ENCODE data around the gene HSD17B4. TPM values are rescaled to one million over a fixed set of nuclear protein-coding genes. Genes with fewer than 3 reads are reported as not detected.

The HSD17B4 gene, protein sequence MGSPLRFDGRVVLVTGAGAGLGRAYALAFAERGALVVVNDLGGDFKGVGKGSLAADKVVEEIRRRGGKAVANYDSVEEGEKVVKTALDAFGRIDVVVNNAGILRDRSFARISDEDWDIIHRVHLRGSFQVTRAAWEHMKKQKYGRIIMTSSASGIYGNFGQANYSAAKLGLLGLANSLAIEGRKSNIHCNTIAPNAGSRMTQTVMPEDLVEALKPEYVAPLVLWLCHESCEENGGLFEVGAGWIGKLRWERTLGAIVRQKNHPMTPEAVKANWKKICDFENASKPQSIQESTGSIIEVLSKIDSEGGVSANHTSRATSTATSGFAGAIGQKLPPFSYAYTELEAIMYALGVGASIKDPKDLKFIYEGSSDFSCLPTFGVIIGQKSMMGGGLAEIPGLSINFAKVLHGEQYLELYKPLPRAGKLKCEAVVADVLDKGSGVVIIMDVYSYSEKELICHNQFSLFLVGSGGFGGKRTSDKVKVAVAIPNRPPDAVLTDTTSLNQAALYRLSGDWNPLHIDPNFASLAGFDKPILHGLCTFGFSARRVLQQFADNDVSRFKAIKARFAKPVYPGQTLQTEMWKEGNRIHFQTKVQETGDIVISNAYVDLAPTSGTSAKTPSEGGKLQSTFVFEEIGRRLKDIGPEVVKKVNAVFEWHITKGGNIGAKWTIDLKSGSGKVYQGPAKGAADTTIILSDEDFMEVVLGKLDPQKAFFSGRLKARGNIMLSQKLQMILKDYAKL
- total RNA-seq, result 100 to 1,000 TPM; 122 to 170 TPM

DNA sequence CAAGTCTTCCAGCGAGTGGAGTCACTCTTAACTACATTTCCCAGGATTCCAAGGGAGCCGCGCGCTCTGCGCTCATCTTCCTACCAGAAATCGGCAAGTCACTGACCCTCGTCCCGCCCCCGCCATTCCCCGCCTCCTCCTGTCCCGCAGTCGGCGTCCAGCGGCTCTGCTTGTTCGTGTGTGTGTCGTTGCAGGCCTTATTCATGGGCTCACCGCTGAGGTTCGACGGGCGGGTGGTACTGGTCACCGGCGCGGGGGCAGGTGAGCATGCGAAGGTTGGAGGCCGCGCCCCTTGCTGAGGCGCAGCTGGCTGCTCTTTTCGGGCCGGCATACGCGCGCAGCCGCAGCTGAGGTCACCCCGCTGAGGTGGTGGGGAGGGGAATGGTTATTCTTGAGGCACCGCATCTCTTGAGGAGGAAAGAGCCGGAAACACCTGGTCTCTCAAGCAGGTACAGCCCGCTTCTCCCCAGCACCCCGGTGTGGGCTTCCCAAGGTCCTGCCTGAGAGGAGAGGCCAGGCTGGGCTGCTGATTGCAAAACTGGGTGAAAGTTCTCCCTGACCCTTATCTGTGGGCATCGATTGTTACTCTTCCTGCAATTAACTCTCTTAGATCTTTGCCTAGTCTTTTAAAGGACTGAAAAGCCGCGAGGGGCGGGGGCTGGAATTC, at the start of gene HSD17B4:
TSS of gene HSD17B4 (plus strand) at position 125 of the 667 bp plus-strand sequence. CDS start at position 204, 79 bp downstream.
- TF ChIP-seq, protein P1, sequence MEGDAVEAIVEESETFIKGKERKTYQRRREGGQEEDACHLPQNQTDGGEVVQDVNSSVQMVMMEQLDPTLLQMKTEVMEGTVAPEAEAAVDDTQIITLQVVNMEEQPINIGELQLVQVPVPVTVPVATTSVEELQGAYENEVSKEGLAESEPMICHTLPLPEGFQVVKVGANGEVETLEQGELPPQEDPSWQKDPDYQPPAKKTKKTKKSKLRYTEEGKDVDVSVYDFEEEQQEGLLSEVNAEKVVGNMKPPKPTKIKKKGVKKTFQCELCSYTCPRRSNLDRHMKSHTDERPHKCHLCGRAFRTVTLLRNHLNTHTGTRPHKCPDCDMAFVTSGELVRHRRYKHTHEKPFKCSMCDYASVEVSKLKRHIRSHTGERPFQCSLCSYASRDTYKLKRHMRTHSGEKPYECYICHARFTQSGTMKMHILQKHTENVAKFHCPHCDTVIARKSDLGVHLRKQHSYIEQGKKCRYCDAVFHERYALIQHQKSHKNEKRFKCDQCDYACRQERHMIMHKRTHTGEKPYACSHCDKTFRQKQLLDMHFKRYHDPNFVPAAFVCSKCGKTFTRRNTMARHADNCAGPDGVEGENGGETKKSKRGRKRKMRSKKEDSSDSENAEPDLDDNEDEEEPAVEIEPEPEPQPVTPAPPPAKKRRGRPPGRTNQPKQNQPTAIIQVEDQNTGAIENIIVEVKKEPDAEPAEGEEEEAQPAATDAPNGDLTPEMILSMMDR (IDR thresholded peaks at IDR 0.05), result no peak

DNA sequence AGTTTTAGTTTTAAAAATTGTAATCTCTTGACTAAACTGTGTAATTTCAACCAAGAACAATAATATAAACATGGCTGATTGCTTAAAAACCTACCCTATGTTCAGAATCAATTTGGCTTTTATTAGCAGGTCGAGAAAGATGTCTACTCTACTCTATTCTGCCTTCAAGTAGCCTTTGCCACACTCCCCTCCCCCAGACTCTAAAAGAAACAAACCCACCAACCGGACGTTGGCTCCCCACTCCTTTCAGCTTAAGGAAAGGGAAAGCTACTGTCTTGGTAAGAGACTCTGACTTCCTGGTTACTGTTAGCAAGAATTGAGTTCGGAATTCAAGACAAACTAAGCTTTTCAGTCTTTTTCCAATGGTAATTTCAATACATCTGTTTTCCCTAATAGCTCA, 49.7 kb upstream of the HSD17B4 start:
- Histone ChIP-seq H3K27me3 (no peaks in the 10 kb centered on the region), H3K4me3 (no peak overlapping the region), H3K4me1 (no peaks in the 10 kb centered on the region), H3K9me3 (no peaks in the 10 kb centered on the region), H3K36me3 (no peaks in the 10 kb centered on the region), H3K27ac (no peak overlapping the region)
- DNase-seq (ENCODE audit: low spot score), result no peak
- TF ChIP-seq, protein P1 (IDR thresholded peaks at IDR 0.05), result no peak

More for the DNA sequence above, at the start of gene HSD17B4:
- Histone ChIP-seq H3K9me3 (peaks cover 0 to 7% of the 10 kb centered on the region in 2 donors), H3K27me3 (no peaks in the 10 kb centered on the region), H3K27ac (peak within 1 kb of the TSS; percentile 92 to 95), H3K36me3 (no peaks in the 10 kb centered on the region), H3K4me1 (peaks cover 0 to 19% of the 10 kb centered on the region in 2 donors), H3K4me3 (peak within 1 kb of the TSS; percentile 82 to 96)
- DNase-seq (ENCODE audit: low spot score), result peak; percentile 95

DNA sequence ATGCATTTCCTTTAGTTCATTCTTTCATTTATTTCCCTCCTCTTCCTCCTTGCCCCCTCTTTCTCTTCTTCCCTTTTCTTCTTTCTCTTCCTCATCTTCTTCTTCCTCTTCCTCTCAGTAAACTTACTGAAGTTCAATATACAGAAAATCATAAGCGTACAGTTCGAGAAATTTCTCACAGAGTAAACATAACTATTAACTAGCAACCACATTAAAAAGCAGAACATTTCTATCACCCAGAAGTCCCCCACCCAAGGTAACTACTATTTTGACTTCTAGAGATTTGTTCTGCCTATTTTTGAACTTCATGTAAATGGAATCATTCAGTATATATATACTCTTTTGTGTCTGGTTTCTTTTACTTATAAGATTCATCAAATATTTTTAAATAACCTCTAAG, 48.3 kb upstream of the HSD17B4 start:
- TF ChIP-seq, protein P1 (IDR thresholded peaks at IDR 0.05), result no peak
- Histone ChIP-seq H3K27ac (no peak overlapping the region), H3K4me3 (no peak overlapping the region)

DNA sequence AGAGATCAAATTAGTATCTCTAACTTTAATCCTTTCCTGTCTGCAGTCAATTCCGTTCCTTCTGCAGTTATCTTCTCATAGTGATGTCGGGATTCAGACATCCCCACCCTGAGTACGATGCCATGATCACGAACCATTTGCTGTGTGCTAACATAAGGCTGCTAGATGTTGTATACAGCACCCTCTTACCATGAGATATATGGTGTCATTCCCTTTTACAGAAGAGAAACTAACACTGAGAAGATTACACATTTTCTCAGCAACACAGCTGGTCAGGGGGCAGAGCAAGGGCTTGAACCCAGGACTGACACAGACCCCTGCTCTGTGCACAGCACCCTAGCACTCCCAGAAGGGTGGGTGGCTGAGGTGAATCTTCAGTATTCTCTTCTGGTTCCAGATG, 46.9 kb upstream of the HSD17B4 start:
- Histone ChIP-seq H3K27ac (no peak overlapping the region), H3K4me1 (no peaks in the 10 kb centered on the region), H3K9me3 (no peaks in the 10 kb centered on the region), H3K27me3 (no peaks in the 10 kb centered on the region), H3K36me3 (no peaks in the 10 kb centered on the region), H3K4me3 (no peak overlapping the region)
- DNase-seq (ENCODE audit: low spot score), result no peak
- TF ChIP-seq, protein P1 (IDR thresholded peaks at IDR 0.05), result no peak

More for the DNA sequence above, 48.3 kb upstream of the HSD17B4 start:
- Histone ChIP-seq H3K9me3 (no peaks in the 10 kb centered on the region), H3K27me3 (no peaks in the 10 kb centered on the region), H3K4me1 (no peaks in the 10 kb centered on the region), H3K36me3 (no peaks in the 10 kb centered on the region)
- DNase-seq (ENCODE audit: low spot score), result no peak

DNA sequence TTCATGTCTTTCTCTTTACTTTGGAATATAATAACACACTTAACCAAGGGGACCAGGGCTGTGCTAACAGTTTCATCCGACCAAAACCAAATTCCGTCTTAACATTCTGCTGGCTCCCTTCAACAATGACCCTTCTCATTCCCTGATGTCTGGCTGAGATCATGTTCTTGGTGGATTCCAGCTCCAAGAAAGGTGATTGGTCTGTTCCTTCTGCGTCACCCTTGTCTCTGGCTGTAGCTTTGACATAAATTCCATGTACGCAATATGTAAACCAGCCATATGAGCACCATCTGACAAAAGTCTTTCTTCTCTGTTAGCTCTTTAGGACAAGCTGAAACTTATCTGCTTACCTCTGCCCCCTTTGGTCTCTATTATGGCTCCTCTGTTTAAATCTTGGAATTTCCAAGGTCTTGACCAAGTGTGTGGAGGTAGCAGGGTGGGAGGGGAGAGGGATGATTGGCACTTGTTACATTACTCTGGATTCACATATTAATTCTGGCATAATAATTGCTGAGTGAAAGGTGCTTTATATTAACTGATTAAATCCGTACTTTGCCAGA, 45.7 kb upstream of the HSD17B4 start:
- peaks cover 0 to 6% of the 10 kb centered on the region in 2 donors for H3K4me1 ChIP-seq
- H3K27me3 ChIP-seq, result no peaks in the 10 kb centered on the region
- TF ChIP-seq, protein P1 (IDR thresholded peaks at IDR 0.05), result no peak
- no peak overlapping the region for H3K27ac ChIP-seq
- no peak overlapping the region for H3K4me3 ChIP-seq
- H3K36me3 ChIP-seq, result no peaks in the 10 kb centered on the region
- no peak for DNase-seq (ENCODE audit: low spot score)
- H3K9me3 ChIP-seq, result no peaks in the 10 kb centered on the region
